ENCODE results near the gene LRRN1. TPM values are rescaled to one million over a fixed set of nuclear protein-coding genes. Genes with fewer than 3 reads are reported as not detected.

Gene LRRN1
- total RNA-seq, 1 experiment from 2014 or later: 0.13 TPM

- H3K4me3 ChIP-seq (ENCODE audit: low read depth in 2 of 2, low read length in 2 of 2): no peak overlapping the region
- H3K9me3 ChIP-seq (ENCODE audit: control insufficient read depth, insufficient read depth, low read depth, low read length): no peaks in the 10 kb centered on the region
- TF ChIP-seq, protein P1, sequence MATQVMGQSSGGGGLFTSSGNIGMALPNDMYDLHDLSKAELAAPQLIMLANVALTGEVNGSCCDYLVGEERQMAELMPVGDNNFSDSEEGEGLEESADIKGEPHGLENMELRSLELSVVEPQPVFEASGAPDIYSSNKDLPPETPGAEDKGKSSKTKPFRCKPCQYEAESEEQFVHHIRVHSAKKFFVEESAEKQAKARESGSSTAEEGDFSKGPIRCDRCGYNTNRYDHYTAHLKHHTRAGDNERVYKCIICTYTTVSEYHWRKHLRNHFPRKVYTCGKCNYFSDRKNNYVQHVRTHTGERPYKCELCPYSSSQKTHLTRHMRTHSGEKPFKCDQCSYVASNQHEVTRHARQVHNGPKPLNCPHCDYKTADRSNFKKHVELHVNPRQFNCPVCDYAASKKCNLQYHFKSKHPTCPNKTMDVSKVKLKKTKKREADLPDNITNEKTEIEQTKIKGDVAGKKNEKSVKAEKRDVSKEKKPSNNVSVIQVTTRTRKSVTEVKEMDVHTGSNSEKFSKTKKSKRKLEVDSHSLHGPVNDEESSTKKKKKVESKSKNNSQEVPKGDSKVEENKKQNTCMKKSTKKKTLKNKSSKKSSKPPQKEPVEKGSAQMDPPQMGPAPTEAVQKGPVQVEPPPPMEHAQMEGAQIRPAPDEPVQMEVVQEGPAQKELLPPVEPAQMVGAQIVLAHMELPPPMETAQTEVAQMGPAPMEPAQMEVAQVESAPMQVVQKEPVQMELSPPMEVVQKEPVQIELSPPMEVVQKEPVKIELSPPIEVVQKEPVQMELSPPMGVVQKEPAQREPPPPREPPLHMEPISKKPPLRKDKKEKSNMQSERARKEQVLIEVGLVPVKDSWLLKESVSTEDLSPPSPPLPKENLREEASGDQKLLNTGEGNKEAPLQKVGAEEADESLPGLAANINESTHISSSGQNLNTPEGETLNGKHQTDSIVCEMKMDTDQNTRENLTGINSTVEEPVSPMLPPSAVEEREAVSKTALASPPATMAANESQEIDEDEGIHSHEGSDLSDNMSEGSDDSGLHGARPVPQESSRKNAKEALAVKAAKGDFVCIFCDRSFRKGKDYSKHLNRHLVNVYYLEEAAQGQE (IDR thresholded peaks at IDR 0.05; ENCODE audit: insufficient read depth in 1 of 2, low read depth in 2 of 2, low read length in 1 of 2): no peak
- TF ChIP-seq SIN3A (IDR thresholded peaks at IDR 0.05; ENCODE audit: borderline replicate concordance, insufficient read depth, low read depth, low read length) (no peak), POLR2AphosphoS5 (IDR thresholded peaks at IDR 0.05; ENCODE audit: low read depth, low read length) (no peak)
- TF ChIP-seq, protein P2, sequence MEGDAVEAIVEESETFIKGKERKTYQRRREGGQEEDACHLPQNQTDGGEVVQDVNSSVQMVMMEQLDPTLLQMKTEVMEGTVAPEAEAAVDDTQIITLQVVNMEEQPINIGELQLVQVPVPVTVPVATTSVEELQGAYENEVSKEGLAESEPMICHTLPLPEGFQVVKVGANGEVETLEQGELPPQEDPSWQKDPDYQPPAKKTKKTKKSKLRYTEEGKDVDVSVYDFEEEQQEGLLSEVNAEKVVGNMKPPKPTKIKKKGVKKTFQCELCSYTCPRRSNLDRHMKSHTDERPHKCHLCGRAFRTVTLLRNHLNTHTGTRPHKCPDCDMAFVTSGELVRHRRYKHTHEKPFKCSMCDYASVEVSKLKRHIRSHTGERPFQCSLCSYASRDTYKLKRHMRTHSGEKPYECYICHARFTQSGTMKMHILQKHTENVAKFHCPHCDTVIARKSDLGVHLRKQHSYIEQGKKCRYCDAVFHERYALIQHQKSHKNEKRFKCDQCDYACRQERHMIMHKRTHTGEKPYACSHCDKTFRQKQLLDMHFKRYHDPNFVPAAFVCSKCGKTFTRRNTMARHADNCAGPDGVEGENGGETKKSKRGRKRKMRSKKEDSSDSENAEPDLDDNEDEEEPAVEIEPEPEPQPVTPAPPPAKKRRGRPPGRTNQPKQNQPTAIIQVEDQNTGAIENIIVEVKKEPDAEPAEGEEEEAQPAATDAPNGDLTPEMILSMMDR (IDR thresholded peaks at IDR 0.05): no peak
- H3K27ac ChIP-seq (ENCODE audit: low read length): no peak overlapping the region
- intact Hi-C loops (cut with micrococcal nuclease; ENCODE audit: unreplicated experiment): no loop called here
- BruUV-seq (replicated peaks): no TSS peak
- ATAC-seq (no peak), DNase-seq (ENCODE audit: low read depth, low spot score) (no peak)
- no peaks in the 10 kb centered on the region for H3K4me1 ChIP-seq (ENCODE audit: control insufficient read depth, insufficient read depth, low read length)
- H3K36me3 ChIP-seq (ENCODE audit: control insufficient read depth, insufficient read depth, low read length): no peaks in the 10 kb centered on the region
- ChIA-PET POLR2A (no interaction called here), CTCF (no interaction called here)
- H3K27me3 ChIP-seq (ENCODE audit: control insufficient read depth, insufficient read depth, low read length): no peaks in the 10 kb centered on the region
- in situ Hi-C loops (cut with HindIII; ENCODE audit: low pct_unique_long_range_greater_than_20kb, low sequenced_read_pairs): no loop called here
Observed at GRCh38 chr3:3771094-3771493, 28.1 kb upstream of the LRRN1 start.

GRCh38 chr3:3771567-3771966 is 27.7 kb upstream of the LRRN1 start:
- Histone ChIP-seq H3K4me3 (ENCODE audit: low read depth in 2 of 2, low read length in 2 of 2) (no peak overlapping the region), H3K27ac (ENCODE audit: low read length) (no peak overlapping the region), H3K9me3 (ENCODE audit: control insufficient read depth, insufficient read depth, low read depth, low read length) (no peaks in the 10 kb centered on the region), H3K4me1 (ENCODE audit: control insufficient read depth, insufficient read depth, low read length) (no peaks in the 10 kb centered on the region), H3K36me3 (ENCODE audit: control insufficient read depth, insufficient read depth, low read length) (no peaks in the 10 kb centered on the region), H3K27me3 (ENCODE audit: control insufficient read depth, insufficient read depth, low read length) (no peaks in the 10 kb centered on the region)
- ATAC-seq: no peak
- DNase-seq (ENCODE audit: low read depth, low spot score): no peak
- CTCF ChIA-PET: no interaction called here
- intact Hi-C loops (cut with micrococcal nuclease; ENCODE audit: unreplicated experiment): no loop called here
- no TSS peak for BruUV-seq (replicated peaks)
- in situ Hi-C loops (cut with HindIII; ENCODE audit: low pct_unique_long_range_greater_than_20kb, low sequenced_read_pairs): no loop called here
- POLR2A ChIA-PET: no interaction called here
- no peak for TF ChIP-seq POLR2AphosphoS5 (IDR thresholded peaks at IDR 0.05; ENCODE audit: low read depth, low read length)
- no peak for TF ChIP-seq SIN3A (IDR thresholded peaks at IDR 0.05; ENCODE audit: borderline replicate concordance, insufficient read depth, low read depth, low read length)
- TF ChIP-seq, protein P2 (IDR thresholded peaks at IDR 0.05): no peak
- TF ChIP-seq TCF7L2 (IDR thresholded peaks at IDR 0.05; ENCODE audit: low read depth, low read length): no peak
- TF ChIP-seq, protein P1 (IDR thresholded peaks at IDR 0.05; ENCODE audit: insufficient read depth in 1 of 2, low read depth in 2 of 2, low read length in 1 of 2): no peak

Data from Panc1 (cell line).